RPMI8226 (cell line): Measurements from ENCODE around the gene CFAP141.
"Not testable (repeated sequence)": the region's sequence is repeated elsewhere in the genome, so short reads cannot be mapped to it uniquely, and the experiment has no call there.

Experiments
- DNase-seq: peaks from one replicate; pipeline ENCODE4 v3.0.0-alpha.2; 2015

CFAP141 gene

DNA sequence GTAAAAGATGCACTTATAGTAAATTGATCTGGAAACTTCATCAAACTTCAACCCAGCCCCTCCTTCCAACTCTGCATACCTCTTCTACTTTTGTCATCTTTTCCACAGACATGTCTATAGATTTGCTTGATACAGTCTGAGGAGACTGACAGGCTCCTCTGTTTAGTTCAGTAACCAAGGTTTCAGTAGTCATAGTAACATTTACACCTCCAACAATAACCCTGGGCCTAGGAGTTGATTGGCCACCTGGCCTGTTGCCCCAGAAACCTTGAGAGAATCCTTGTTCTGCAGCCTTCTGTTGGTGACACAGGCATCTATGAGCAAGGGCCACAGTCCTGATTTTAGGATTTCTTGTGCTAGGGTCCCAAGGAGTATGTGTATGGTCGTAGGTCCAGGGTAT, at the start of gene CFAP141:
Gene CFAP141, minus strand, starts transcription at position 138 of the 400 bp plus-strand sequence. Its CDS starts 26 bp downstream, at position 112.
- no peak for DNase-seq

GRCh38 chr1:154253671-154254070, 47.5 kb upstream of the CFAP141 start:
- no peak for DNase-seq

- no peak for DNase-seq
Measured at GRCh38 chr1:154241703-154242351, 35.7 kb upstream of the CFAP141 start.

DNA sequence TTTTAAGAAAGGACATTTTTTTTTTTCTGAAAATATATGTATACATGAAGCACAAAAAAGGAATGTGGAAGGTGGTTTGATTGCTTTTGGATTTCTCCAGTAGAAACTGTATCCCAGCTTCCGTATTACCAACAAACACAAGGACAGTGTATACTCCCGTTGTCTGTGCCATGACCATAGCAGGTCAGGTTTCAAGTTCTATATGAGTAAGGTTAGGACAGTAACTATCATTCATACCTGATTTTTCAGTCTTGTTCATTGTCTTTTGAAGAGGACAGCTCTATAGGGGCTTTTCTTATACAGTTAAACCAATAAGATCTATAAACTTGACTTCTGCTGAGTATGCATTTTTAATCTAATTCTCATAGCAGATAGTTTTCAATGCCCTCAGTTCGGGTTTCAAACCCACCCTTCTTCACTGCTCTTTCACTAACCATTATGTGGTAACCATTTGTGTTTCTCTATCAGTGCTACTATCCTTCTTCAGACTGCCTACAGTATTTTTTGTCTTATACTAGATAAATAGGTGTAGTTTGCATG, 34.2 kb upstream of the CFAP141 start:
- no peak for DNase-seq

GRCh38 chr1:154239491-154239890, 33.4 kb upstream of the CFAP141 start:
- no peak for DNase-seq

GRCh38 chr1:154237880-154238506, 31.9 kb upstream of the CFAP141 start:
- DNase-seq: no peak

DNA sequence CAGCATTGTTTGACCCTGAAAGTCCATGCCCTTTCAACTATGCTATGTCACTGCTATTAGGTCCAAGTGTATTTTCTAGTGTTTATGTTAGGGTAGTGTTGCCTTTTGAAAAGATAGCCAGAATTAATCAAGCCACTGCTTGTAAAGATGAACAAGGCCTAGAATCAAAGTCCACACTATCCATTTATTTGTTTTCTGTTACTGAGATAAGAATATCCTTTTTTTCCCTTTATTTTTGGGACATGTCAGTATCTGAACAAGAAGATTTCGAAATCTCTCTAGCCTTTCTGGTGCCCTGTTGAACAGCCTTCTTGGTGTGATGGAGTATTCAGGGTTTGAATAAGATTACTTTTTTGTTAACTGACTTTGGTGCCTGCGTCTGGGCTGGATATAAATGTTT, 31.3 kb upstream of the CFAP141 start:
- DNase-seq: no peak

DNA sequence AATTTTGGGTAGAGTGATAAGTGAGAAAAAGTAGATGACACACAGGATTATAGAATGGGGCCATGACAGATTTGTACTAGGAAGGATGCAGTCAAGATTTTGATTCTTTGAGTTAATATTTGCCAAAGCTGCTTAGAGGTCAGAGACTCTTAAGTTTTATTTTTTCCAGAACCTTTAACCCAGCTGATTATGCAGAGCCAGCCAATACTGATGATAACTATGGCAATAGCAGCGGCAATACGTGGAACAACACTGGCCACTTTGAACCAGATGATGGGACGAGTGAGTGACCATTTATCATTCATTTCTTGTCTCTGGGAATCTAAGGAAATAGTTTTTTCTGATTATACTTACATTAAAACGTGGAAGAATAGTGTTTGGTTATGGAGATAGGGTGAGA, 30.7 kb upstream of the CFAP141 start:
- DNase-seq: no peak

GRCh38 chr1:154233127-154233526, 27.0 kb upstream of the CFAP141 start:
- DNase-seq: not testable (repeated sequence)

DNA sequence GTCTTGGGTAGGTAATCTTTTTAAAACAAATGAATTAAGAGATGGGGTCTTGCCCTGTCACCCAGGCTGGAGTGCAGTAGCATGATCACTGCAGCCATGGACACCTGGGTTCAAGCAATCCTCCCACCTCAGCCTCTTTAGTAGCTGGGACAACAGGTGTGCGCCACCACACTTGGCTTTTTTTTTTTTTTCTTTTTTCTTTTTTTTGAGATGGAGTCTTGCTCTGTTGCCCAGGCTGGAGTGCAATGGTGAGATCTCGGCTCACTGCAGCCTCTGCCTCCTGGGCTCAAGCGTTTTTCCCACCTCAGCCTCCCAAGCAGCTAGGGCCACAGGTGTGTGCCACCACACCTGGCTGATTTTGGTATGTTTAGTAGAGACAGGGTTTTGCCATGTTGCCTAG, 25.0 kb upstream of the CFAP141 start:
- DNase-seq: not testable (repeated sequence)

- DNase-seq: no peak
Measured at GRCh38 chr1:154225370-154225769, 19.2 kb upstream of the CFAP141 start.

DNA sequence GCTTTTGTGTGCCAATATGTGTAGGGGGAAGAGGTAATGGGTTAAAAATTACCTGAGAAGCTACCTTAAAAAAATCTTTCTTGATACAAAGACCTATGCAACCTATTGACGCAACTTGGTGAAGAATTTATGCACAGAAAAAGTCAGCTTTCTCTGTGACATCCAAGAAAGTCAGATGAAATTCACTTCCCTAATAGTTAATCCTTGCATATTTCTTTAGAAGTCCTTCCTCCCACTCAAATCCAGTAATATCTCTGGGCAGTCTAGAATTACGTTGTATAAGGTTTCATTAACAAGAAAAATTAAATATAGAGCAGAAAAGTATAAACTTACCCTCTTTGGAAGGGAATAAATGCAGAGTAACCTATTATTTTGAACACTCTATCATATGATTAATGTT, 17.5 kb upstream of the CFAP141 start:
- DNase-seq: no peak

DNA sequence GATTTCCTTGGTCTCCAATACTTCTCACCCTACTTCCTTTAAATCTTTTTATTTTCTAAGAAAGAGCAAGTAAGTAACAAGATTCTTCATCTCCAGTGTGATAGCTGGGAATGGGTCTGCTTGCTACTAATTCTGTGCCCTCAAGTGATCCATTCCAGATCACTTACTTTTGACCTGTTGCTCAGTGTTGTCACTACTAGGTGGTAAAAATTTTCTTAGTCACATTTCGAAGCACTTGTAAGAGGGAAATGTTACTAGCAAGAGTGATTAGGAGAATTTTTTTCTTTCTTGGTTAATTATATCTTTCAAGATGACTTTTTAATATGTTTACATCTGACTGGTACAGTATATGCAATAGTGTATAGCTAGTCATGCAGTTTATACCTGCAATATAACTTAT, 16.8 kb upstream of the CFAP141 start:
- DNase-seq: no peak

DNA sequence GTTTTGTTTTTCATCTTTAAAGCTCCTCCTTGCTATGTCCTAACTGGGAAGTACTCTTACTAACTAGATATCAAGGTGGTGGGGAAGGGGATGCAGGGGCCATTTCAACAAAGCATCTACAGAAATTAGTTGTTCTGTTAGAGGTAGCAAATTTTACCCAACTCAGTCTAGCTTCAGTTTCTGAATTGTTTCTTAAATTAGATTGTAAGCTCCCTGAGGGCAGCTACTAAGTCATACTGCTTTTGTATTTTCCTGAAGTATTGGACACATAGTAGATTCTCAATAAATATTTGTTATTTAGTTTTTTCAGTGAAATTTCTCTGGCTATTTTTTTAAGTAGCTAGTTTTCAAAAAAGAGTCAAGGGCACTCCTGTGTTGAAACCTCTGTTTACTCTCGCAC, 16.4 kb upstream of the CFAP141 start:
- no peak for DNase-seq

GRCh38 chr1:154221278-154222001, 15.3 kb upstream of the CFAP141 start:
- peak; percentile 76 for DNase-seq

DNA sequence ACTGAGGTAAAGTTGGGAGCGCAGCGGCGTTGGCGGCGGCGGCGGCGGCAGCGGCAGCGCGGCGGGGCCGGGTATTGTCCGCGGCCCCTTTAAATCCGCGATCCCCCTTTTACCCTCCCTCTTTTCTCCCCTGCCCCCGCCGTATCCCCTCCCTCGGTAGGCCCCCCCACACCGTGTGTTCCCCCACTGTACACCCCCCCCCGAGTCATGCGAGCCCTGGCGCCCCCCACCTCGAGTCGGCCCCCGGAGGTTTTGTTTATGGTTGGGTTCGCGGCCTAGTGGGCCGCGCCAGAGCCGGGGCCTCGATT, 14.8 kb upstream of the CFAP141 start:
- no peak for DNase-seq

DNA sequence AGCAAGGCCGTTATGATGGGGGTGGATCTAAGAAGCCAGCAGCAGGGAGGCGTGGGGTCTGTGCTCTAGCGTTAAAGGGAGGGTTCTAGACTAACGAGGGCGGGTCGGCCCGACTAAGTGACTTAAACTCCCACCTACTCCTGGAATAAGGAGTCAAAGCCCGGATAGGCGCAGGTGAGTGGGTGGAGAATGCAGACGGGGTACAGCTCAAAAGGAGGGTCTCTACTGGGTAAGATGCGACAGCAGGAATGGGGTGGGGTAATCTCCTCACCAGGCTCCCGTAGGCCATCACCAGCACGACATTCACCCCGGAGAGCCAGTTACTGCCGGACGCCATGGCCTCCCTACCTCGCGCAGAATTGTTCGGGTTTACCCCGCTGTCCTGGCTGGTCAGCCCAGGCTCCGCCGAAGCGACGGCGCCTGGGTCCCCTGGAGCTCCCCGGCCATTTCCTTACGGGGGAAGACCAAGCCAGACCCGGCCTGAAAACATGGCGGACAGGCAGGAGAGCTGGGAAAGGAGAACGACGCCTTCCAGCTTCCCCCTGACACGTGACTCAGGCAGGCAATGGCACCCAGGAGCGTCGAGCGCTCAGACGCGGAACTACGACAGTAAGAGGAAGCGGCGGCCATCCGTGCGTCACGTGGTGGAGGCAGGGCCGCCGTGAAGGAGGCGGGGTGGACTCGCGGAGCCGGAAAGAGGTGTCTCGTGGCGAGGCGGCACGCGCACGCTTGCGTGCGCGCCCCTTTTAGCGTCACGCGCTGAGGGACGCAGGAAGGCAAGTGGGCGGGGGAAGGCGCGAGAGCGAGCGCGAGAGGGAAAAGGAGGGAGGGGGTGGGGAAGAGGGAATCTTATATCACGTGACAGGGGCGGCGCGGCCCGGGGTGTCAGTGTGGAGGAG, 14.2 kb upstream of the CFAP141 start, which contains the start of gene UBAP2L:
Gene UBAP2L, plus strand, starts transcription at position 885 of the 899 bp plus-strand sequence. CDS start 4,169 bp downstream, outside the sequence.
- peak; percentile 100 for DNase-seq

DNA sequence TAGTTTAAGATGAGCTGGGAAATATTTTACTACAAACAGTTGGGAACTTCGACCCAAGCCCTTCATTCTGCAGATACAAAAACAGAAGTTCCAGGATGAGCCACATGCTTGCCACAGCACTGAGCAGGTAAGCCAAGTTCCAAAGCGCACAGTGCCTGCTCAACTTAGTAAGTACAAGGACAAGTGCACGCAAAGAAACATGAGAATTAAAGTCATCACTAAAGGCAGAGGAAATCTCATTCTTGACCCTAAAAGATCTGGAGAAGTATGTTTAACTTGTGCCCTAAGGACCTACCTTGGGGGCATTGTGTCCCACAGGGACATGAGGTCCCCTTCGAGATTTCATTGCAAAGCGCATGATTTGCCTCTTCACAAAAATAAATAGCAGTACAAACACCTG, 13.4 kb upstream of the CFAP141 start:
- peak; percentile 40 for DNase-seq

DNA sequence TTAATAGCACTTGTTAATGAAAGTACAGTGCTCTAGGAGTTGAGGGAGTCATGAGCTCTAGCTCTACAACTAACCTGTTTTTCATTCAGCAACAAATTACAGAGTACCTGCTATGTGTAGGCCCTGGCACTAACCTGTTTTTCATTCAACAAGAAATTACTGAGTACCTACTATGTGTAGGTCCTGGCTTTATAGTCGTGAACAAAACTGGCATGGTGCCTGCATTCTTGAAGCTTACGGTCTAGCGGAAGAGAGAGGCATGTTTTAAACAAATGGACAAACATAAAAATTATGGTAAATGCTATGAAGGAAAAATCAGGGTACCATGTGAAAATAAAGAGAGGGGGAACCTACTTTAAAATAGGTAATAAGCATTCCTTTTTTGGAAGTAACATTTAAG, 12.4 kb upstream of the CFAP141 start:
- no peak for DNase-seq

DNA sequence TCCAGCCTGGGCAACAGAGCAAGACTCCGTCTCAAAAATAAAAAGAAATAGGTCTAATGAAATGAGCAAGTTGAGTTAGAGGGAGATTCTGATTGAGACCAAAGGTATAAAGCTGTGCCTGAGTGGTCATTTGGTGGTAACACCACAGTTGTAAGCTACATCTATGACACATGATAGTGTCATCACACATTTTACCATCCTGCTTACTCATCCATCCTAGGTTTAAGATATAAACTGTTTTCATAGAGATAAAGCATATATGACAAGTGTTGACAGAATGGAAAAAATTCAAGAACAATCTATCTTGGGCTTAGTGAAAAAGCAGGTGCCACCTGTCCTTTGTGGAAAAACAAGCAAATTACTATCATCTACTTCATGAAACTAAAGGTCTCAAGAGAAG, 7.1 kb upstream of the CFAP141 start:
- no peak for DNase-seq

DNA sequence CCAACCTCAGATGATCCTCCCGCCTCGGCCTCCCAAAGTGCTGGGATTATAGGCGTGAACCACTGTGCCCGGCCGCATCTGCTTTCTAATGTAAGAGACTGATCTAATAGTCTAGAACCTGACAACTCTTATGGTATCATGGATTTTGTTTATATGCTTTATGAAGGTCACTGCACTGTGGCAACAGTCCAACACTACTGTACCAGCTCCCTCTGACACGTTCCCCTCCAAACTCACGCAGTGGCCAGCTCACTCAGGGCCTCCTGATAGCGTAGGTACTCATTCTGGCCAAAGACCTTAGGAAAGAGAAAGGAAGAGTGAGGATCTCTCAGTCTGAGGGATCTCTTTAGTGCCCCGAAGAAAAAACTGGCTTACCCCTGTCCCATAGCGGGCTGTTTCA, 6.0 kb upstream of the CFAP141 start:
- DNase-seq: no peak

- peak; percentile 76 for DNase-seq
Measured at GRCh38 chr1:154208677-154209388, 2.7 kb upstream of the CFAP141 start.
